Measurements from ENCODE around the gene PPP1CA.

Gene PPP1CA

GRCh38 chr11:67349457-67349856 is 52.2 kb downstream of the PPP1CA start:
- DNase-seq, result no peak

GRCh38 chr11:67349036-67349435 is 52.6 kb downstream of the PPP1CA start:
- no peak for DNase-seq
